ENCODE results near the gene POP4. TPM values are rescaled to one million over a fixed set of nuclear protein-coding genes. Genes with fewer than 3 reads are reported as not detected.
A peak's percentile ranks its signal among the peaks of the same experiment; 100 is the strongest.

Gene POP4
- total and polyA plus RNA-seq, 10 of the 15 experiments (the other 5 are each of a cell fraction or from before 2014, with no cell fraction given) = 52.1 to 231 (median 118) TPM

DNA sequence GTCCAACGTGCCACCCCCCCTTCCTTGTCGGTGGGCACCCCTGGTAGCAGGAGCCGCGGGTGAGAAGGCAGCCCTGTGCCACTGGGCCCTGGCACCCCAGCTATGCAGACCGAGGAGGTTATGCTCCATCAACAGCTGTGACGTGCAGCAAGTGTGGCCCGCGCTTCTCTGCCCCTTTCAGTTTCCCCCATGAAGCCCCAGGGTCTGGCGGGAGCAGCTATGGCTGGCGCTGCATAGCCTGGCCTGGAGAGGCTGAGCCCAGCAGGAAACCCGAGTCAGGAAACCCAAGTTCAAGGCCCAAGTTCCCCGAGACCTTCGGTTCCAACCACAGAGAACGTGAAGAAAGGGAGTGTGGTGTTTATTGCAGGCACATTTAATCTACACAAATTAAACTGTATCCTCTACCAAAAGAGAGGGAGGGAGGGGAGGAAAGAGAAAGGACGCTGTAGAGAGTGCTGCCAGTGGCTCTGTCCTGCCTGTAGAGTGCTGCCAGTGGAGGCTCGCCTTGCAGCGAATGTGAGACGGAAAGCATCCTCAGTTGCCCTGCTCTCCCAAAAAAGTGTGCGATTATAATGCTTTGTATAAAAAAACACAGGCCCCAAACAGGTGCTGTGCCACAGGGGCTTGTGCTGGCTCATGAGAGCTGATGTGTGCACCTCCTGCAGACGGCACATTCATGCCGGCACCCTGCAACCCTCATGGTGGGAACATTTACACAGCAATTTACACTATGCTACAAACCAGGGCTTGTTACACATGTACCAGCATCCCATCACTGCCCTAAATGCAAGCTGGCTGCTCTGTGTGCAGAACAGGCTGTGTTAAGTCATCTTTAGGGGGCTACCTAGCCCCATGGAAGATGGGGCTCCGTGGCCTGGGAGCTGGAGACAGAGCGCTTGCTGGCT, 16.3 kb downstream of the POP4 start (continued):
- TF ChIP-seq, protein P1, sequence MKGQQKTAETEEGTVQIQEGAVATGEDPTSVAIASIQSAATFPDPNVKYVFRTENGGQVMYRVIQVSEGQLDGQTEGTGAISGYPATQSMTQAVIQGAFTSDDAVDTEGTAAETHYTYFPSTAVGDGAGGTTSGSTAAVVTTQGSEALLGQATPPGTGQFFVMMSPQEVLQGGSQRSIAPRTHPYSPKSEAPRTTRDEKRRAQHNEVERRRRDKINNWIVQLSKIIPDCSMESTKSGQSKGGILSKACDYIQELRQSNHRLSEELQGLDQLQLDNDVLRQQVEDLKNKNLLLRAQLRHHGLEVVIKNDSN (IDR thresholded peaks at IDR 0.05; ENCODE audit: borderline replicate concordance, extremely low read length, insufficient read depth, low read depth, low read length) = no peak

DNA sequence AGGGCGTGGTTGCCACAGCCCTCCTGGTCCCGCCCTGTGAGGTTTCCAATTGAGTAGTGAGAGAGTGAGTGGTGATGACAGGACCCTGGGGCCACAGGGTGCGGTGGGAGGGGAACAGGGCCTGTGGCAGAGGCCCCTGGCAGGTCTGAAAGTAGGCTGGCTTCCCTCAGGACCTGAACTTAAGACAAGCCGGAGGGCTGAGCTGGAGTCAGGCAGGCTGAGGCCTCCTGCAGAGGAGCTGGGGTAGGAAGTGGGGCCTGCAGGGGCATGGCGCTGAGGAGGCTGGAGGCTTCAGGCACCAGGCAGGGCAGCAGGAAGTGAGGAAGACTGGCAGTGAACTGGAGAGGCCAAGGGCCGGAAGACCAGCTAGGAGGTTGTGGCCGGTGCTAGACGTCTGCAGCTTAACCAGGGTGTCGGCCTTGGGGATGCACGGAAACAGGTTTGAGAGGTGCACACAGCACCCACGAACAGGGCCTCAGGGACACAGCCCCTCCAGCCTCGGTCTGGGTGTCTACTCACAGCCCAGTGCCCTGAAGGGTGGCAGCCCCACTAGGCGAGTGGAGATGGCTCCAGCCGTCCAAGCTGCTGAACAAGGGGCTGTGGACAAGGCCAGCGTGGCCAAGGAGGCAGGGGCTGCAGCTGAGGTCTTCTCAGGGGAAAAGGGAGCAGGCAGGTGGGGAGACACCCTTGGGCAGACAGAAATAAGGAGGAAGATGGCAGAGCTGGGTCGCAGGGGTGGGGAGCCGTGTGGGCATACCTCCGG, 17.8 kb downstream of the POP4 start:
- Histone ChIP-seq H3K9me3 (replicated peaks; ENCODE audit: control insufficient read depth, insufficient read depth, low read length) (no peaks in the 10 kb centered on the region), H3K4me1 (ENCODE audit: control insufficient read depth, insufficient read depth, low read length) (peaks cover 17% of the 10 kb centered on the region), H3K4me3 (no peak overlapping the region), H3K9ac (ENCODE audit: control insufficient read depth, insufficient read depth, low read length) (no peak overlapping the region), H4K20me1 (ENCODE audit: control insufficient read depth, insufficient read depth) (no peaks in the 10 kb centered on the region), H3K27ac (ENCODE audit: control insufficient read depth, insufficient read depth) (no peak overlapping the region), H3K79me2 (ENCODE audit: control insufficient read depth, insufficient read depth, low read length) (no peaks in the 10 kb centered on the region), H3K27me3 (replicated peaks in 1 of 2; ENCODE audit: control insufficient read depth in 2 of 2, insufficient read depth in 2 of 2, low read length in 1 of 2) (no peaks in the 10 kb centered on the region), H3K4me2 (ENCODE audit: control insufficient read depth, insufficient read depth) (no peak overlapping the region), H3K36me3 (ENCODE audit: control insufficient read depth in 2 of 2, insufficient read depth in 2 of 2, low read length in 1 of 2) (no peaks in the 10 kb centered on the region), H2AFZ (ENCODE audit: control insufficient read depth, low read depth, low read length) (no peak overlapping the region; the same call in 1 of the 2 replicates)
- SMC1A ChIA-PET (ENCODE audit: uncharacterized antibody, unreplicated experiment) = no interaction called here
- in situ Hi-C loops (cut with MboI) (no loop called here), intact Hi-C loops (cut with micrococcal nuclease; ENCODE audit: unreplicated experiment) (no loop called here)
- ATAC-seq (peak; percentile 72), FAIRE-seq (no peak), DNase-seq (ENCODE audit: low read depth, low spot score) (no peak)
- RAD21 ChIA-PET (ENCODE audit: unreplicated experiment) = interaction anchor here (1.2 kb wide), 1 partner anchor 93 kb away, joined by 3 read pairs; no protein-coding TSS in a partner anchor
- CTCF ChIA-PET = interaction anchor here (1.2 to 1.6 kb wide), 2 partner anchors 13 to 48 kb away, joined by 3 to 5 read pairs; no protein-coding TSS in a partner anchor
- no TSS peak for BruUV-seq (replicated peaks)
- POLR2A ChIA-PET = no interaction called here
- WGBS (ENCODE audit: insufficient coverage, insufficient replicate concordance, low lambda C conversion rate, missing lambda C conversion rate) = 45% methylated on average over 18 of the region's 18 CpGs
- TF ChIP-seq ZNF207 (IDR thresholded peaks at IDR 0.05; ENCODE audit: borderline replicate concordance) (no peak), SREBF1 (IDR thresholded peaks at IDR 0.05; ENCODE audit: low read length) (no peak), RBBP5 (conservative IDR thresholded peaks at IDR 0.05) (no peak), NRF1 (conservative IDR thresholded peaks at IDR 0.05; ENCODE audit: low read depth, low read length) (no peak), EED (IDR thresholded peaks at IDR 0.05; ENCODE audit: low read depth) (no peak), ZNF384 (IDR thresholded peaks at IDR 0.05; ENCODE audit: borderline replicate concordance, low read depth, low read length) (no peak), BMI1 (IDR thresholded peaks at IDR 0.05; ENCODE audit: borderline replicate concordance) (no peak), SMAD5 (IDR thresholded peaks at IDR 0.05; ENCODE audit: low read depth) (no peak), IRF4 (IDR thresholded peaks at IDR 0.05; ENCODE audit: low read depth, low read length) (no peak), IKZF1 (conservative IDR thresholded peaks at IDR 0.05) (no peak), EGR1 (IDR thresholded peaks at IDR 0.05; ENCODE audit: borderline replicate concordance in 1 of 2, low read depth in 2 of 2, low read length in 2 of 2) (no peak), RAD51 (IDR thresholded peaks at IDR 0.05) (no peak), TCF3 (IDR thresholded peaks at IDR 0.05; ENCODE audit: borderline replicate concordance, insufficient read depth, low read depth, low read length) (no peak), CREM (IDR thresholded peaks at IDR 0.05; ENCODE audit: low read depth) (no peak), NR2C1 (IDR thresholded peaks at IDR 0.05) (no peak), YY1 (IDR thresholded peaks at IDR 0.05; ENCODE audit: low read depth, low read length) (no peak)
- TF ChIP-seq, protein P2, sequence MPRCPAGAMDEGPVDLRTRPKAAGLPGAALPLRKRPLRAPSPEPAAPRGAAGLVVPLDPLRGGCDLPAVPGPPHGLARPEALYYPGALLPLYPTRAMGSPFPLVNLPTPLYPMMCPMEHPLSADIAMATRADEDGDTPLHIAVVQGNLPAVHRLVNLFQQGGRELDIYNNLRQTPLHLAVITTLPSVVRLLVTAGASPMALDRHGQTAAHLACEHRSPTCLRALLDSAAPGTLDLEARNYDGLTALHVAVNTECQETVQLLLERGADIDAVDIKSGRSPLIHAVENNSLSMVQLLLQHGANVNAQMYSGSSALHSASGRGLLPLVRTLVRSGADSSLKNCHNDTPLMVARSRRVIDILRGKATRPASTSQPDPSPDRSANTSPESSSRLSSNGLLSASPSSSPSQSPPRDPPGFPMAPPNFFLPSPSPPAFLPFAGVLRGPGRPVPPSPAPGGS (IDR thresholded peaks at IDR 0.05; ENCODE audit: borderline replicate concordance, insufficient read depth, low read depth, low read length, poor library complexity, severe bottlenecking) = no peak
